Omental fat pad (tissue), 4 donors: Measurements from ENCODE around the gene FIGN. TPM values are rescaled to one million over a fixed set of nuclear protein-coding genes. Genes with fewer than 3 reads are reported as not detected.
A peak's percentile ranks its signal among the peaks of the same experiment; 100 is the strongest.

Source experiments
- ATAC-seq: fragments of 150-250 bp; one replicate; pipeline ENCODE4 v1.9.1; 2016; ENCODE audit warnings: mild to moderate bottlenecking, moderate library complexity; ENCODE audit not compliant: low FRiP score
- DNase-seq: peaks from one replicate; pipeline ENCODE4 v3.0.0-alpha.2; 2019; ENCODE audit warnings: low spot score
- total RNA-seq, 4 donors: library from RNA; depleted of rRNA; stranded (reverse); fragments of >200 nt; gene quantifications; one replicate each; pipeline ENCODE4 v1.1.0, GENCODE V29; 2016
- TF ChIP-seq, protein P1 (sequence below), 3 donors: fragments of 450-650 bp; IDR thresholded peaks; one replicate each; pipeline ENCODE4 v1.5.1; 2016 to 2017; ENCODE audit warnings: antibody characterized with exemption in 3 of 3, mild to moderate bottlenecking in 3 of 3, moderate library complexity in 2 of 3

FIGN gene
- total RNA-seq, 4 donors from 2014 or later: 8.2 to 13.1 (median 10.7) TPM

DNA sequence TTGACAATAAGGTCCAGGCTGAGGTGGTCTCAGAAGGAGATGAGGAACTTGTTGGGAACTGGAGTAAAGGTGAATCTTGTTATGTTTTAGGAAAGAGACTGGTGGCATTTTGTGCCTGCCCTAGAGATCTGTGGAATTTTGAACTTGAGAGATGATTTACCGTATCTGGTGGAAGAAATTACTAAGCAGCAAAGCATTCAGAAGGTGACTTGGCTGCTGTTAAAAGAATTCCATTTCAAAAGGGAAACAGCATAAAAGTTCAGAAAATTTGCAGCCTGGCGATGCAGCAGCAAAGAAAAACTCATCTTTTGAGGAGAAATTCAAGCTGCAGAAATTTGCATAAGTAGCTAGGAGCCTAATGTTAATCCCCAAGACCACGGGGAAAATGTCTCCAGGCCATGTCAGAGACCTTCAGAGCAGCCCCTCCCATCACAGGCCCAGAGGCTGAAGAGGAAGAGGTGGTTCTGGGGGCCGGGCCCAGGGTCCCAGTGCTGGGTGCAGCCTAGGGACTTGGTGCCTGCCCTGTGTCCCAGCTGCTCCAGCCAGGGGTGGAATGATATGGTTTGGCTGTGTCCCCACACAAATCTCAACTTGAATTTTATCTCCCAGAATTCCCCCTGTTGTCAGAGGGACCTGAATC, 73.5 kb downstream of the FIGN start:
- TF ChIP-seq, protein P1, sequence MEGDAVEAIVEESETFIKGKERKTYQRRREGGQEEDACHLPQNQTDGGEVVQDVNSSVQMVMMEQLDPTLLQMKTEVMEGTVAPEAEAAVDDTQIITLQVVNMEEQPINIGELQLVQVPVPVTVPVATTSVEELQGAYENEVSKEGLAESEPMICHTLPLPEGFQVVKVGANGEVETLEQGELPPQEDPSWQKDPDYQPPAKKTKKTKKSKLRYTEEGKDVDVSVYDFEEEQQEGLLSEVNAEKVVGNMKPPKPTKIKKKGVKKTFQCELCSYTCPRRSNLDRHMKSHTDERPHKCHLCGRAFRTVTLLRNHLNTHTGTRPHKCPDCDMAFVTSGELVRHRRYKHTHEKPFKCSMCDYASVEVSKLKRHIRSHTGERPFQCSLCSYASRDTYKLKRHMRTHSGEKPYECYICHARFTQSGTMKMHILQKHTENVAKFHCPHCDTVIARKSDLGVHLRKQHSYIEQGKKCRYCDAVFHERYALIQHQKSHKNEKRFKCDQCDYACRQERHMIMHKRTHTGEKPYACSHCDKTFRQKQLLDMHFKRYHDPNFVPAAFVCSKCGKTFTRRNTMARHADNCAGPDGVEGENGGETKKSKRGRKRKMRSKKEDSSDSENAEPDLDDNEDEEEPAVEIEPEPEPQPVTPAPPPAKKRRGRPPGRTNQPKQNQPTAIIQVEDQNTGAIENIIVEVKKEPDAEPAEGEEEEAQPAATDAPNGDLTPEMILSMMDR (IDR thresholded peaks at IDR 0.05): no peak
- ATAC-seq (no peak), DNase-seq (no peak)

- TF ChIP-seq, protein P1 (IDR thresholded peaks at IDR 0.05): no peak
- DNase-seq: no peak
- ATAC-seq: peak; percentile 75
Measured at GRCh38 chr2:163659224-163659623, 76.6 kb downstream of the FIGN start.

DNA sequence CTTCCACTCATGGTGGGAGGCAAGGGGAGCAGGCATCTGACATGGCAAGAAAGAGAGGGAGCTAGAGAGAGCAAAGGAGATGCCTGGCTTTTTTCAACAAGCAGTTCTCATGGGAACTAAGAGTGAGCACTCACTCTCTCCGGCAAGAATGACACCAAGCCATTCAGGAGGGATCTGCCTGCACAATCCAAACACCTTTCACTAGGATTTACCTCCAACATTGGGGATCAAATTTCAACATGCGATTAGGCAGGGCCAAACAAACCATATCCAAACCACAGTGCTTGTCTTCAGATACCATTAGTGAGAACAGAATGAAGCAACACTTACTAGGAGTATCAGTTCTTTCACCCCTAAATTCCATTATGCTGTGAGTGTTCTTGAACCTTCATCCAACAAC, 77.3 kb downstream of the FIGN start:
- no peak for DNase-seq
- TF ChIP-seq, protein P1 (IDR thresholded peaks at IDR 0.05): no peak
- no peak for ATAC-seq

DNA sequence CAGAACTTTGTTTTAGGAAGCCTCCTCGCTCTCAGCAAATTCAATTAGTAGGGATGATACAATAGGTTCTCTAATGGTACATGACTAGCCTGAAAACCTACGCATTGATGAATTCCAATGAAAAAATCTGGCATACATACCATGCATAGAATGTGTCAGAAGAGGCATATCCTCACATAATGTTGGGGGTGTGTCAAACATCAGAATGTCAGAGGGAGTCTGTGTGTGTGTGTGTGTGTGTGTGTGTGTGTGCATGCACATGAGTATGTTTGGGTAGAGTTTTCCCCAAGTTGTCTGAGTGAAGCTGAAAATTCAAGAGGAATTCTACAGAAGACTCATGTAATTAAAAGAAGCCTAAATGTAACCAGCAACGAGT, 78.5 kb downstream of the FIGN start:
- DNase-seq (no peak), ATAC-seq (peak; percentile 21)
- TF ChIP-seq, protein P1 (IDR thresholded peaks at IDR 0.05): no peak

- DNase-seq (no peak), ATAC-seq (no peak)
- TF ChIP-seq, protein P1 (IDR thresholded peaks at IDR 0.05): no peak
Measured at GRCh38 chr2:163656622-163657280, 79.1 kb downstream of the FIGN start.

DNA sequence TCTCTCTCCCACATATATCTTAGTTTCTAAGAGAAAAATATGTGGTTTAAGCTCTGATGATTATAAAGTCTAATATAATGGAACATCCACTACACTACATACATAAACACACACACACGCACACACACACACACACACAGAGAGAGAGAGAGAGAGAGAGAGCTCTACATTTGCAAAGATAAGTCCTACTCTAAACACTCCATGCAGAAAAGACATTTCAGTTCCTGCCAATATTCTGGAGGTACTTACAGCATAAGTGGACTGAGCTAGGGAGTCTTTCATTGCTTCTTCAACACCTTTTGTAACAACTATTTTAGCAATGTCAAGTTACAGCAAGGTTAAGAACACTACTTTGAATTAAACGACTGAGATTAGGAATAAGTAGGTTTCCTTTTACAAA, 80.1 kb downstream of the FIGN start:
- TF ChIP-seq, protein P1 (IDR thresholded peaks at IDR 0.05): no peak
- DNase-seq: no peak
- no peak for ATAC-seq

- DNase-seq (no peak), ATAC-seq (no peak)
- TF ChIP-seq, protein P1 (IDR thresholded peaks at IDR 0.05): no peak
Measured at GRCh38 chr2:163652751-163653150, 83.1 kb downstream of the FIGN start.
